Ishikawa (cell line): ENCODE results near the gene CCDC73.

Source experiments
- CREB1 ChIP-seq: IDR thresholded peaks from 2 replicates; pipeline ENCODE4 v1.6.1; 2012; ENCODE audit warnings: low read depth
- EP300 ChIP-seq: IDR thresholded peaks from 2 replicates; pipeline ENCODE4 v1.6.1; 2012; ENCODE audit warnings: borderline replicate concordance
- TF ChIP-seq, protein P1 (sequence below): IDR thresholded peaks from 2 replicates; pipeline ENCODE4 v1.6.1; 2012
- TF ChIP-seq, protein P2 (sequence below): IDR thresholded peaks from 2 replicates; pipeline ENCODE4 v1.6.1; 2012

- TF ChIP-seq CREB1 (no peak), EP300 (no peak)
- TF ChIP-seq, protein P1, sequence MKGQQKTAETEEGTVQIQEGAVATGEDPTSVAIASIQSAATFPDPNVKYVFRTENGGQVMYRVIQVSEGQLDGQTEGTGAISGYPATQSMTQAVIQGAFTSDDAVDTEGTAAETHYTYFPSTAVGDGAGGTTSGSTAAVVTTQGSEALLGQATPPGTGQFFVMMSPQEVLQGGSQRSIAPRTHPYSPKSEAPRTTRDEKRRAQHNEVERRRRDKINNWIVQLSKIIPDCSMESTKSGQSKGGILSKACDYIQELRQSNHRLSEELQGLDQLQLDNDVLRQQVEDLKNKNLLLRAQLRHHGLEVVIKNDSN: no peak
- TF ChIP-seq, protein P2, sequence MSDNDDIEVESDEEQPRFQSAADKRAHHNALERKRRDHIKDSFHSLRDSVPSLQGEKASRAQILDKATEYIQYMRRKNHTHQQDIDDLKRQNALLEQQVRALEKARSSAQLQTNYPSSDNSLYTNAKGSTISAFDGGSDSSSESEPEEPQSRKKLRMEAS: no peak
Measured at GRCh38 chr11:32671051-32671450, 123.4 kb downstream of the CCDC73 start.
